Calu3 (cell line): ENCODE measurements around the gene PTPRZ1. TPM values are rescaled to one million over a fixed set of nuclear protein-coding genes. Genes with fewer than 3 reads are reported as not detected.

ENCODE experiments used
- BruUV-seq: library from RNA; stranded (reverse); fragments of 400-500 nt; replicated peaks from 2 replicates; lab custom pipeline; 2021; lab: Mats Ljungman, UMichigan
- CTCF ChIA-PET: fragments of 300-600 bp; sonication (Branson Sonifier 250); formaldehyde crosslinking; loops from one replicate; lab custom pipeline; 2022; ENCODE audit warnings: antibody characterized with exemption; lab: Charles Lee
- DNase-seq: peaks from one replicate; pipeline ENCODE4 v3.0.0; 2022
- H3K27ac Mint-ChIP-seq: one replicate; pipeline ENCODE4 v1.8.0; 2022; ENCODE audit warnings: mixed read lengths; ENCODE audit not compliant: unreplicated experiment
- H3K27me3 Mint-ChIP-seq: one replicate; pipeline ENCODE4 v1.8.0; 2022; ENCODE audit warnings: mixed read lengths; ENCODE audit not compliant: unreplicated experiment
- H3K36me3 Mint-ChIP-seq: one replicate; pipeline ENCODE4 v1.8.0; 2022; ENCODE audit warnings: mild to moderate bottlenecking, moderate library complexity, mixed read lengths; ENCODE audit not compliant: insufficient read depth, unreplicated experiment
- H3K4me1 Mint-ChIP-seq: one replicate; pipeline ENCODE4 v1.8.0; 2022; ENCODE audit warnings: mild to moderate bottlenecking, low read depth, mixed read lengths; ENCODE audit not compliant: unreplicated experiment
- H3K4me3 Mint-ChIP-seq: one replicate; pipeline ENCODE4 v1.8.0; 2022; ENCODE audit warnings: mild to moderate bottlenecking, low read depth, moderate library complexity, mixed read lengths; ENCODE audit not compliant: unreplicated experiment
- H3K9me3 Mint-ChIP-seq: one replicate; pipeline ENCODE4 v1.8.0; 2022; ENCODE audit warnings: low read depth, mixed read lengths; ENCODE audit not compliant: unreplicated experiment
- intact Hi-C: fragments of 100-400 bp; cut with micrococcal nuclease; formaldehyde crosslinking; loops from one replicate; pipeline ENCODE4 v1.10.0; 2022; ENCODE audit not compliant: unreplicated experiment
- total RNA-seq: library from RNA; stranded (reverse); gene quantifications from 2 replicates; pipeline ENCODE4 v1.2.3, GENCODE V29; 2022
- TF ChIP-seq, protein P1 (sequence below): fragments of 200-600 bp; IDR thresholded peaks from one replicate; pipeline ENCODE4 v1.8.0; 2022; ENCODE audit warnings: antibody characterized with exemption; ENCODE audit not compliant: unreplicated experiment

The PTPRZ1 gene
- total RNA-seq, 1 experiment from 2014 or later: 4.9 TPM

DNA sequence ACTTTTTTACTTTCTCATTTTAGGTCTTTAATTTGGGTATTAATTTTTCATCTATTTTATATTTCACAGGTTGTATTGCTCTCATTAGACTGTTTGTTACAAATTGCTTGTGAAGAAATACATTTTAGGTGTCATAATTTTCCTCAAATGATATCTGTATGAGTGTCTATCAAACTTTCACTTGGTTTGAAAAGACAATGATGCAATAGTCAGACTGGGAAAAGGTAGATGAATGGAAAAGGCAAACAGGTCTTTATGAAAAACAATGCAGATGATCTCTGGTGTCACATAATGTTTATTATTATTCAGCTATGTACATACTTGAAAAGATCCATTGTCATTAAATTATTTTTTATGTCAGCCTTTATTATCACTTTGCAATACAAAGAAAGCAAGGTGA is 80.2 kb downstream of the PTPRZ1 start:
- TF ChIP-seq, protein P1, sequence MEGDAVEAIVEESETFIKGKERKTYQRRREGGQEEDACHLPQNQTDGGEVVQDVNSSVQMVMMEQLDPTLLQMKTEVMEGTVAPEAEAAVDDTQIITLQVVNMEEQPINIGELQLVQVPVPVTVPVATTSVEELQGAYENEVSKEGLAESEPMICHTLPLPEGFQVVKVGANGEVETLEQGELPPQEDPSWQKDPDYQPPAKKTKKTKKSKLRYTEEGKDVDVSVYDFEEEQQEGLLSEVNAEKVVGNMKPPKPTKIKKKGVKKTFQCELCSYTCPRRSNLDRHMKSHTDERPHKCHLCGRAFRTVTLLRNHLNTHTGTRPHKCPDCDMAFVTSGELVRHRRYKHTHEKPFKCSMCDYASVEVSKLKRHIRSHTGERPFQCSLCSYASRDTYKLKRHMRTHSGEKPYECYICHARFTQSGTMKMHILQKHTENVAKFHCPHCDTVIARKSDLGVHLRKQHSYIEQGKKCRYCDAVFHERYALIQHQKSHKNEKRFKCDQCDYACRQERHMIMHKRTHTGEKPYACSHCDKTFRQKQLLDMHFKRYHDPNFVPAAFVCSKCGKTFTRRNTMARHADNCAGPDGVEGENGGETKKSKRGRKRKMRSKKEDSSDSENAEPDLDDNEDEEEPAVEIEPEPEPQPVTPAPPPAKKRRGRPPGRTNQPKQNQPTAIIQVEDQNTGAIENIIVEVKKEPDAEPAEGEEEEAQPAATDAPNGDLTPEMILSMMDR: no peak
- Mint-ChIP-seq H3K4me3 (no peak overlapping the region), H3K27ac (no peak overlapping the region), H3K9me3 (no peaks in the 10 kb centered on the region), H3K4me1 (no peaks in the 10 kb centered on the region), H3K27me3 (no peaks in the 10 kb centered on the region), H3K36me3 (no peaks in the 10 kb centered on the region)
- intact Hi-C loops: no loop called here
- no peak for DNase-seq
- CTCF ChIA-PET: no interaction called here
- no TSS peak for BruUV-seq

DNA sequence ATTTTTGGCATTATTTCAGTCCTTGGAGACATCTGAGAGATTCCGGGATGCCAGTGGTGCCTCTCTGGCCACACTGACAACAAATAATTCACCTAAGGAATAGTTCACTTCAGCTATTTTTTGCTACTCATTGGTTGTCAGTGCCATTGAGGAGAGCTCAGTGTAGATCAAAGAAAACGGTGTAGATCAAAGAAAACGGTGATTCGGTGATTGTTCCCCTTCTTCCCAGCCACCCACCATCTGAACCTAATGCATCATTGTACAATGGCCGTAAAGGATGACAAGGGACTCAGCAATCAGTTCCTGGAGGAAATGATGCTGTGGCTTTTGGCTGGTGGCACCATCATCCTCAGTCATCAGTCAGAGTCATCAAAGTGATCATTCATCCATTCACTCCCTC is 80.6 kb downstream of the PTPRZ1 start:
- no peak overlapping the region for H3K27ac Mint-ChIP-seq
- TF ChIP-seq, protein P1: no peak
- H3K36me3 Mint-ChIP-seq: no peaks in the 10 kb centered on the region
- H3K4me3 Mint-ChIP-seq: no peak overlapping the region
- DNase-seq: no peak
- intact Hi-C loops: no loop called here
- CTCF ChIA-PET: no interaction called here
- no peaks in the 10 kb centered on the region for H3K9me3 Mint-ChIP-seq
- H3K27me3 Mint-ChIP-seq: no peaks in the 10 kb centered on the region
- no peaks in the 10 kb centered on the region for H3K4me1 Mint-ChIP-seq
- BruUV-seq: no TSS peak

DNA sequence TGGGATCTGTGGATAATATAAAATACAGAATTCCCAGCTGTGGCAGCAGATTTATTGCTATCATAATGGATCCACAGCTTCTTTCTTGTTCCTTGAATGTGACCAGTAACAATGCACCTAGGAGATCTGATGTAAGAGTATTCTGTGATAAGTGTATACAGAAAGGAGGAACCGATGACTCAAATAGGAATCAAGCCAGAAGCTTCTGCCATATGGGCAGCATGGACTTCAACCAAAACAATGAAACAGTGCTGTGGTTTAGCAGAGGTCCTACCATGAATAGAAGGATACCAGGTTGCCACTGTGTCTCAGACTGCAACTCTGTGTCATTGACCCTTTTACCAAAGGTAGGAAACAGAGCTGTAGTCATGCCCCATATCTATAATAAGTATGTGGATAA is 81.8 kb downstream of the PTPRZ1 start:
- H3K27ac Mint-ChIP-seq: no peak overlapping the region
- CTCF ChIA-PET: no interaction called here
- no peaks in the 10 kb centered on the region for H3K36me3 Mint-ChIP-seq
- no peak for DNase-seq
- TF ChIP-seq, protein P1: no peak
- no TSS peak for BruUV-seq
- intact Hi-C loops: no loop called here
- H3K4me1 Mint-ChIP-seq: no peaks in the 10 kb centered on the region
- no peak overlapping the region for H3K4me3 Mint-ChIP-seq
- H3K27me3 Mint-ChIP-seq: no peaks in the 10 kb centered on the region
- H3K9me3 Mint-ChIP-seq: no peaks in the 10 kb centered on the region

DNA sequence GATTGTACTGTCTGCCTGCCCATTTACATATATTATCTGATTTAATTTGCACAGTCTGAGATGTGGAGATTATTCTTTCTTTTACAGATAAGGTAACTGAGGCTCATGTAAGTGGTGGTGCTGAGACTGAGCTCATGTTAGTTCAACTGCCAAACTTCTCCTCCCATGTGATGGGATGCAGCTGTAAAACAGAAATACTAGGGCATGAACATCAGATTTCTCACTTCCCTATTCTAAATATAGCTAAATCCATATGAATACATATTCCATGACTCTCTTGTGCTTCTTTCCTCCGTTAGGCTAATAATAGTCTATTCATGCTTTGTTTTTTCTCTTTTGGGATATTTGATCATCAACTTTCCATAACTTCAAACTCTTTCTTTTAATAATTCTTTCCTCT is 84.7 kb downstream of the PTPRZ1 start:
- CTCF ChIA-PET: no interaction called here
- BruUV-seq: no TSS peak
- TF ChIP-seq, protein P1: no peak
- H3K4me1 Mint-ChIP-seq: no peaks in the 10 kb centered on the region
- no peaks in the 10 kb centered on the region for H3K36me3 Mint-ChIP-seq
- no peak for DNase-seq
- H3K27me3 Mint-ChIP-seq: no peaks in the 10 kb centered on the region
- intact Hi-C loops: no loop called here
- no peak overlapping the region for H3K4me3 Mint-ChIP-seq
- no peak overlapping the region for H3K27ac Mint-ChIP-seq
- no peaks in the 10 kb centered on the region for H3K9me3 Mint-ChIP-seq
